ENCODE results near the gene CCDC85C.

- TF ChIP-seq CTCF (IDR thresholded peaks at IDR 0.05) (no peak), ZFX (IDR thresholded peaks at IDR 0.05; ENCODE audit: borderline replicate concordance) (no peak)
Observed at GRCh38 chr14:99512110-99512449, 91.9 kb downstream of the CCDC85C start.
